CD4-positive, alpha-beta memory T cell (primary cell): ENCODE results near the gene SFMBT2. TPM values are rescaled to one million over a fixed set of nuclear protein-coding genes. Genes with fewer than 3 reads are reported as not detected.
A peak's percentile ranks its signal among the peaks of the same experiment; 100 is the strongest.

Experiments used
- CTCF ChIA-PET: fragments of 350-600 bp; sonication (Branson Sonifier 250); formaldehyde crosslinking; loops from one replicate; lab custom pipeline; 2021; ENCODE audit warnings: inconsistent platforms; ENCODE audit not compliant: partially characterized antibody; lab: Charles Lee
- POLR2A ChIA-PET: fragments of 350-600 bp; sonication (Branson Sonifier 250); formaldehyde crosslinking; loops from one replicate; lab custom pipeline; 2021; ENCODE audit not compliant: partially characterized antibody; lab: Charles Lee
- DNase-seq, 5 donors: peaks; one replicate each; pipeline versions ENCODE4 v3.0.0 to v3.0.0-alpha.2; 2020 to 2022; ENCODE audit warnings: mixed read lengths in 1 of 5
- H3K27ac ChIP-seq: one replicate; pipeline ENCODE4 v1.7.0; 2013; ENCODE audit warnings: low read depth, low read length
- H3K27me3 ChIP-seq: 2 replicates; pipeline ENCODE4 v1.7.0; 2013; ENCODE audit warnings: mild to moderate bottlenecking, low read length, moderate library complexity; ENCODE audit not compliant: insufficient read depth
- H3K36me3 ChIP-seq: 2 replicates; pipeline ENCODE4 v1.7.0; 2013; ENCODE audit warnings: mild to moderate bottlenecking, low read length, moderate library complexity; ENCODE audit not compliant: insufficient read depth
- H3K4me1 ChIP-seq: 2 replicates; pipeline ENCODE4 v1.7.0; 2013; ENCODE audit warnings: mild to moderate bottlenecking, low read length, moderate library complexity; ENCODE audit not compliant: insufficient read depth
- H3K4me3 ChIP-seq, 2 donors: one replicate each; pipeline ENCODE4 v1.7.0; 2013; ENCODE audit warnings: low read length in 2 of 2, mild to moderate bottlenecking in 1 of 2
- H3K9me3 ChIP-seq, 2 donors: one replicate each; pipeline ENCODE4 v1.7.0; 2013; ENCODE audit warnings: low read length in 2 of 2, control low read depth in 1 of 2; ENCODE audit not compliant: control insufficient read depth in 1 of 2
- H3K27ac Mint-ChIP-seq, 7 donors: one replicate each; pipeline ENCODE4 v1.8.0; 2020 to 2021; ENCODE audit warnings: mixed read lengths in 7 of 7, mild to moderate bottlenecking in 6 of 7, inconsistent platforms in 3 of 7, moderate library complexity in 3 of 7
- H3K27me3 Mint-ChIP-seq, 2 donors: one replicate each; pipeline ENCODE4 v1.8.0; 2020 to 2021; ENCODE audit warnings: mixed read lengths in 2 of 2
- H3K36me3 Mint-ChIP-seq, 2 donors: one replicate each; pipeline ENCODE4 v1.8.0; 2020 to 2021; ENCODE audit warnings: mixed read lengths in 2 of 2, inconsistent platforms in 1 of 2, mild to moderate bottlenecking in 1 of 2
- H3K4me1 Mint-ChIP-seq, 4 donors: one replicate each; pipeline ENCODE4 v1.8.0; 2020 to 2021; ENCODE audit warnings: mixed read lengths in 4 of 4, mild to moderate bottlenecking in 1 of 4
- H3K4me3 Mint-ChIP-seq, 8 donors: one replicate each; pipeline ENCODE4 v1.8.0; 2020 to 2021; ENCODE audit warnings: mixed read lengths in 8 of 8, mild to moderate bottlenecking in 7 of 8, moderate library complexity in 6 of 8, inconsistent platforms in 3 of 8
- H3K9me3 Mint-ChIP-seq, 8 donors: one replicate each; pipeline ENCODE4 v1.8.0; 2020 to 2021; ENCODE audit warnings: mixed read lengths in 8 of 8, mild to moderate bottlenecking in 5 of 8, inconsistent platforms in 3 of 8, moderate library complexity in 1 of 8
- intact Hi-C: fragments of 100-400 bp; cut with micrococcal nuclease; formaldehyde crosslinking; loops from one replicate; pipeline ENCODE4 v1.15.1; 2023
- polyA plus RNA-seq, 2 donors: library from polyadenylated mRNA; unstranded; fragments of 300-500 nt; fragmentation: Illumina TruSeq; gene quantifications; one replicate each; pipeline ENCODE4 v1.2.3, GENCODE V29; 2021
- total RNA-seq, 2 experiments: library from RNA; stranded (reverse); gene quantifications; one replicate each; pipeline ENCODE4 v1.2.3, GENCODE V29; 2021

The SFMBT2 gene
- total and polyA plus RNA-seq, 4 experiments from 2014 or later: 1.7 to 22.3 (median 11.7) TPM

DNA sequence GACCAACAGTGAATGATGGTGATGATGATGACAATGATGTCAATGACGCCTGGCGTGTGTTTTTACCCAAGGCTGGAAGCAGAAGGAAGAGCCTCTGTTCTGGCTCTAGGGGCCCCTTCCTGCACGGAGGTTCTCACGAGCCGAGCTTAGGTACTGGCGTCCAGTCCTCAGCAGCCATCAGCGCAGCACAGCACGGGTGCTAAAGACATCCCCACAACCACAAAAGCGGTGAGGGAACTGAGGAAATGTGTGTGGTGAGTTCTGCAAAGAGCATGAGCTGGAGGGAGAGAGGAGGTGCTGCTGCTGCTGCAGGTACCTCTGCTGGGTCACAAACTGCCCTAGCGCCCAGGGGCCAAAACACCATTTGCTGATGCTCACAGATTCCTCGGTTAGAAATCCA, 81.6 kb downstream of the SFMBT2 start:
- DNase-seq: no peak
- no peak overlapping the region for H3K27ac Mint-ChIP-seq
- no peaks in the 10 kb centered on the region for H3K27me3 ChIP-seq
- H3K36me3 Mint-ChIP-seq: peaks cover 42 to 61% of the 10 kb centered on the region in 2 donors
- H3K27ac ChIP-seq: no peak overlapping the region
- CTCF ChIA-PET: no interaction called here
- H3K4me1 ChIP-seq: no peaks in the 10 kb centered on the region
- intact Hi-C loops: no loop called here
- H3K36me3 ChIP-seq: no peaks in the 10 kb centered on the region
- H3K4me3 Mint-ChIP-seq: no peak overlapping the region
- peaks cover 2 to 46% (median 31%) of the 10 kb centered on the region in 8 donors for H3K9me3 Mint-ChIP-seq
- no peak overlapping the region for H3K4me3 ChIP-seq
- H3K4me1 Mint-ChIP-seq: peaks cover 2 to 13% (median 6%) of the 10 kb centered on the region in 4 donors
- H3K9me3 ChIP-seq: peaks cover 0 to 18% of the 10 kb centered on the region in 2 donors
- POLR2A ChIA-PET: no interaction called here
- no peaks in the 10 kb centered on the region for H3K27me3 Mint-ChIP-seq

- CTCF ChIA-PET: no interaction called here
- H3K27ac ChIP-seq: no peak overlapping the region
- Mint-ChIP-seq H3K9me3 (peaks cover 2 to 49% (median 32%) of the 10 kb centered on the region in 8 donors), H3K4me1 (peaks cover 2 to 13% (median 4%) of the 10 kb centered on the region in 4 donors), H3K4me3 (no peak overlapping the region), H3K36me3 (peaks cover 43 to 64% of the 10 kb centered on the region in 2 donors), H3K27ac (no peak overlapping the region), H3K27me3 (no peaks in the 10 kb centered on the region)
- H3K4me3 ChIP-seq: no peak overlapping the region
- intact Hi-C loops: no loop called here
- H3K27me3 ChIP-seq: no peaks in the 10 kb centered on the region
- H3K4me1 ChIP-seq: no peaks in the 10 kb centered on the region
- DNase-seq: no peak
- POLR2A ChIA-PET: no interaction called here
- peaks cover 0 to 18% of the 10 kb centered on the region in 2 donors for H3K9me3 ChIP-seq
- no peaks in the 10 kb centered on the region for H3K36me3 ChIP-seq
These were observed 82.9 kb downstream of the SFMBT2 start for GRCh38 chr10:7327885-7328284.

DNA sequence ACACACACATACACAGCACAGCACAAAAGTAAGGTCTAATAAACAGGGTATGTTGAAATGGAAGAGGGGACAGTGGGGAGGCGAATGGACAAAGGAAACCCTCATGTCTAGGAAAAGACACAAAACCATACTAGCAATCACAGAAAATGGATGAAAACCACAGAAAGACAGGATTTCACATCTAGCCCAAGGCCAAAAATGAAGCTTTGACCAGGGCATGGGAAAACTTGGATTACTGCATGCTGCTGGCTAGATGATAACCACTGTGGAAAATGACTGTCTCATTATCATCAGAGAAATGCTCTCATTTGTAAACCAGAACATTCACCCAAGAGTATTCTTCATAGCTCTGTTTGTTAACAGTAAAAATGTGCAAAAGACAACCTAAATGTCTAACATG, 88.2 kb downstream of the SFMBT2 start:
- peaks cover 24 to 42% (median 30%) of the 10 kb centered on the region in 4 donors for H3K4me1 Mint-ChIP-seq
- no peak for DNase-seq
- H3K9me3 ChIP-seq: peaks cover 0 to under 1% of the 10 kb centered on the region in 2 donors
- H3K4me1 ChIP-seq: peaks cover 18% of the 10 kb centered on the region
- POLR2A ChIA-PET: no interaction called here
- intact Hi-C loops: no loop called here
- H3K36me3 Mint-ChIP-seq: peaks cover 32 to 39% of the 10 kb centered on the region in 2 donors
- CTCF ChIA-PET: no interaction called here
- no peak overlapping the region for H3K27ac ChIP-seq
- no peaks in the 10 kb centered on the region for H3K27me3 ChIP-seq
- H3K27me3 Mint-ChIP-seq: no peaks in the 10 kb centered on the region
- H3K27ac Mint-ChIP-seq: no peak overlapping the region
- peaks cover 0 to 30% (median 14%) of the 10 kb centered on the region in 8 donors for H3K9me3 Mint-ChIP-seq
- no peak overlapping the region for H3K4me3 ChIP-seq
- no peaks in the 10 kb centered on the region for H3K36me3 ChIP-seq
- peak overlapping the region in 1 of 8 donors; percentile 26 for H3K4me3 Mint-ChIP-seq

DNA sequence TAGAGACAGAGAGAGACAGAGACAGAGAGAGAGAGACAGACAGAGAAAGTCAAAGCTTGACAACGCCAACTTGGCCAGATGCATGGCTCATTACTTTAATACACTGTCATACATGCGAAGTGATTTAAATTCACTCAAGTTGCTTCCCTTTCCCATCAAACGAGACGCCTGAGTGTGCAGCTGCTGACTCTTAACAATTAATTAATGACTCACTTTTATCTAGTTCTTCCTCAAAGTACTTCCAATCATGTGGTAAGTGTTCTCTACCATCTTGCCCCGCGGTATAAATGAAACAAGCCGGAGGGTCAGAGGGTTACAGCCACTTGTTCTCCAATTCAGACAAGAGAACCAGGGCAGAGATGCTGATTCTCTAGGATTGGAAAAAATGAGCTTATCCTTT, 90.8 kb downstream of the SFMBT2 start:
- intact Hi-C loops: no loop called here
- Mint-ChIP-seq H3K36me3 (peaks cover 25 to 26% of the 10 kb centered on the region in 2 donors), H3K4me1 (peaks cover 35 to 62% (median 47%) of the 10 kb centered on the region in 4 donors), H3K27me3 (no peaks in the 10 kb centered on the region), H3K9me3 (peaks cover 0 to 17% (median 3%) of the 10 kb centered on the region in 8 donors), H3K27ac (peak overlapping the region in 3 of 7 donors; percentile 24 to 62 (median 43)), H3K4me3 (peak overlapping the region in 2 of 8 donors; percentile 11 to 58)
- Histone ChIP-seq H3K4me1 (peaks cover 21% of the 10 kb centered on the region), H3K4me3 (no peak overlapping the region), H3K9me3 (no peaks in the 10 kb centered on the region), H3K27me3 (no peaks in the 10 kb centered on the region), H3K27ac (no peak overlapping the region), H3K36me3 (no peaks in the 10 kb centered on the region)
- POLR2A ChIA-PET: no interaction called here
- CTCF ChIA-PET: interaction anchor here (1.0 kb wide), 1 partner anchor 99 kb away, joined by 3 read pairs; no protein-coding TSS in a partner anchor
- no peak for DNase-seq

GRCh38 chr10:7319632-7320031, 91.2 kb downstream of the SFMBT2 start:
- no peak overlapping the region for H3K27ac ChIP-seq
- peaks cover 26% of the 10 kb centered on the region for H3K4me1 ChIP-seq
- no peaks in the 10 kb centered on the region for H3K27me3 ChIP-seq
- H3K27me3 Mint-ChIP-seq: no peaks in the 10 kb centered on the region
- no peak for DNase-seq
- H3K36me3 ChIP-seq: no peaks in the 10 kb centered on the region
- H3K9me3 ChIP-seq: no peaks in the 10 kb centered on the region
- intact Hi-C loops: no loop called here
- peak overlapping the region in 3 of 8 donors; percentile 30 to 58 (median 35) for H3K4me3 Mint-ChIP-seq
- no peak overlapping the region for H3K4me3 ChIP-seq
- H3K9me3 Mint-ChIP-seq: peaks cover 0 to 17% (median 3%) of the 10 kb centered on the region in 8 donors
- H3K36me3 Mint-ChIP-seq: peaks cover 24 to 26% of the 10 kb centered on the region in 2 donors
- H3K27ac Mint-ChIP-seq: peak overlapping the region in 6 of 7 donors; percentile 24 to 62 (median 40)
- peaks cover 37 to 66% (median 51%) of the 10 kb centered on the region in 4 donors for H3K4me1 Mint-ChIP-seq
- POLR2A ChIA-PET: no interaction called here
- CTCF ChIA-PET: interaction anchor here (1.0 kb wide), 1 partner anchor 100 kb away, joined by 3 read pairs; no protein-coding TSS in a partner anchor

GRCh38 chr10:7318836-7319235, 92.0 kb downstream of the SFMBT2 start:
- peaks cover 40 to 68% (median 57%) of the 10 kb centered on the region in 4 donors for H3K4me1 Mint-ChIP-seq
- H3K9me3 ChIP-seq: no peaks in the 10 kb centered on the region
- no peaks in the 10 kb centered on the region for H3K27me3 ChIP-seq
- peak overlapping the region in 5 of 7 donors; percentile 13 to 62 (median 31) for H3K27ac Mint-ChIP-seq
- no peak overlapping the region for H3K27ac ChIP-seq
- H3K4me3 ChIP-seq: no peak overlapping the region
- peak overlapping the region in 3 of 8 donors; percentile 30 to 35 (median 35) for H3K4me3 Mint-ChIP-seq
- H3K9me3 Mint-ChIP-seq: peaks cover 0 to 11% (median 3%) of the 10 kb centered on the region in 8 donors
- CTCF ChIA-PET: no interaction called here
- no peaks in the 10 kb centered on the region for H3K36me3 ChIP-seq
- H3K4me1 ChIP-seq: peaks cover 34% of the 10 kb centered on the region
- no peaks in the 10 kb centered on the region for H3K27me3 Mint-ChIP-seq
- no peak for DNase-seq
- POLR2A ChIA-PET: no interaction called here
- H3K36me3 Mint-ChIP-seq: peaks cover 16 to 20% of the 10 kb centered on the region in 2 donors
- intact Hi-C loops: no loop called here

DNA sequence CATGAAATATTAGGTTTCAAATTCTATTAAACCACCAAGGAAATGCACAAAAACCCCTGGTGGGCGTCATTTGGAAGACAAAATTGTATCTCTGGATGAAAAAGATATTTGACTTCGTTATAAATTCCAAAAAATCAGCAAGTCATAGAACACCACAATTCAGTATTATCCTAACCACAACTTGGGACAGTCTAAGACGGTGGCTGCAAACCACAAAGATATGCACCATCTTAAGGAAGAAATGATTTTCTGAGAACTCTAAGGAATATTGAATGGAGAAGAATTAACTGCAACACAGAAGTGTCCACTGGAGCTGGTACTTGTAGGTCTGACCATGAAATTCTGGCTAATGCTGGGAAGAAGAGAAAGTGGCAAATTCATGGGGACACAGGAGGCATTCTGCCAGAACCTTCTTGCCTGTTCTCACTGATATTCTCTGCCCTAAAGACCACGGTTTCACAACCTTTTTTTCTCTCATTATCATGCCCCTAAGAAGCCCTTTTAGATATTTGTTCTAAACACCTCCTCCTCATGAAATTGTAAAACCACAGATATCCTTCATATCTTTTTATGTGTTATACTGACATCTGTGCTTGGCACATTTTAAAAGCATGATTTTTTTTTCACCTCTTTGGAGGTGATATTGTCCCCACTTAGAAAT, 92.9 kb downstream of the SFMBT2 start:
- intact Hi-C loops: no loop called here
- Mint-ChIP-seq H3K9me3 (peaks cover 0 to 11% (median 2%) of the 10 kb centered on the region in 8 donors), H3K4me3 (peak overlapping the region in 1 of 8 donors; percentile 12), H3K27me3 (no peaks in the 10 kb centered on the region), H3K27ac (peak overlapping the region in 1 of 7 donors; percentile 51), H3K36me3 (peaks cover 16 to 20% of the 10 kb centered on the region in 2 donors), H3K4me1 (peaks cover 41 to 74% (median 58%) of the 10 kb centered on the region in 4 donors)
- Histone ChIP-seq H3K27me3 (no peaks in the 10 kb centered on the region), H3K4me3 (no peak overlapping the region), H3K36me3 (no peaks in the 10 kb centered on the region), H3K27ac (no peak overlapping the region), H3K4me1 (peaks cover 34% of the 10 kb centered on the region), H3K9me3 (no peaks in the 10 kb centered on the region)
- ChIA-PET POLR2A (no interaction called here), CTCF (no interaction called here)
- no peak for DNase-seq
